Gastroesophageal sphincter (tissue), 3 donors: ENCODE results near the gene ROS1.

Experiments
- EP300 ChIP-seq: sonication (generic); formaldehyde crosslinking; IDR thresholded peaks from one replicate; pipeline ENCODE4 v1.6.1; 2017; ENCODE audit warnings: antibody characterized with exemption, mild to moderate bottlenecking
- POLR2A ChIP-seq, 2 donors: fragments of 450-650 bp; IDR thresholded peaks; one replicate each; pipeline ENCODE4 v1.6.1; 2017; ENCODE audit warnings: antibody characterized with exemption in 2 of 2, mild to moderate bottlenecking in 2 of 2, moderate library complexity in 1 of 2
- POLR2AphosphoS5 ChIP-seq: sonication (generic); formaldehyde crosslinking; IDR thresholded peaks from one replicate; pipeline ENCODE4 v1.6.1; 2017; ENCODE audit warnings: antibody characterized with exemption
- TF ChIP-seq, protein P1 (sequence below), 4 experiments: fragments of 200-600 bp in 2 of 4; fragments of 450-650 bp in 2 of 4; sonication (generic) in 1 of 4; IDR thresholded peaks; one replicate each; pipeline ENCODE4 v1.5.1; 2017 to 2019; ENCODE audit warnings: antibody characterized with exemption in 4 of 4, mild to moderate bottlenecking in 2 of 4, moderate library complexity in 2 of 4

DNA sequence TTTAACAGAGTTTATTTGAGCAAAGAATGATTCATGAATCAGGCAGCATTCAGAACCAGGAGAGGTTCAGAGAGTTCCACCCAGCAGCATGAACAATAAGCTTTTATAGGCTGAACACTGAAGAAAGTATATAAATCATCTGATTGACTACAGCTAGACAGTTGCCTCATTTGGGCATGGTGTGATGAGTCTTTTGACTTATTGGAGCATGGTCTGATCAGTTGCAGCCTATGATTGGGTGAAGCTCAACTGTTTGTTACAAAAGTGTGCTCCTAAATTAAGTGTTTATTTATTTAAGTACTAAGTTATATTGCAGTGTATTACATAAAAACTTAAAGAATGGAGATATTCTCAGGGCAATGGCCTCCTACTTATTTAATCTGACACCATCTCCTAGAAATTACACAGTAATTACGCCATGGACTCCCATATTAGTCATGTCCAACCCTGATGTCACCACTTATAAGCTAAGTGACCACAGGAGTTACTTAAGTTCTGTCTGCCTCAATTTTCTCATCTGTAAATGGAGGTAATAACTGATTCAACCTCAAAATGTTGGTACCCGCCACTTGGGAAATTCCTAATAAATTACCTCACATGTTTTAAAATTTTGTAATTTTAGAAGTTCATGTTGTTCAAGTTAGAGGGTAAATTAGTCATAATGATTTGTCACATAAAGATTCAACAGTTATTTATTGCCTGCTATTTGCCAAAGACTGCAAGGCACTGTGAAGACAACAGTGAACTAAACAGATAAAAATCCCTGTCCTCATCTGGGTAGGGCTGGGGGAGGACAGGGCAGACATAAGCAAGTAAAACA lies 15.2 kb upstream of the ROS1 start:
- TF ChIP-seq POLR2A (IDR thresholded peaks at IDR 0.05), result no peak
- TF ChIP-seq, protein P1, sequence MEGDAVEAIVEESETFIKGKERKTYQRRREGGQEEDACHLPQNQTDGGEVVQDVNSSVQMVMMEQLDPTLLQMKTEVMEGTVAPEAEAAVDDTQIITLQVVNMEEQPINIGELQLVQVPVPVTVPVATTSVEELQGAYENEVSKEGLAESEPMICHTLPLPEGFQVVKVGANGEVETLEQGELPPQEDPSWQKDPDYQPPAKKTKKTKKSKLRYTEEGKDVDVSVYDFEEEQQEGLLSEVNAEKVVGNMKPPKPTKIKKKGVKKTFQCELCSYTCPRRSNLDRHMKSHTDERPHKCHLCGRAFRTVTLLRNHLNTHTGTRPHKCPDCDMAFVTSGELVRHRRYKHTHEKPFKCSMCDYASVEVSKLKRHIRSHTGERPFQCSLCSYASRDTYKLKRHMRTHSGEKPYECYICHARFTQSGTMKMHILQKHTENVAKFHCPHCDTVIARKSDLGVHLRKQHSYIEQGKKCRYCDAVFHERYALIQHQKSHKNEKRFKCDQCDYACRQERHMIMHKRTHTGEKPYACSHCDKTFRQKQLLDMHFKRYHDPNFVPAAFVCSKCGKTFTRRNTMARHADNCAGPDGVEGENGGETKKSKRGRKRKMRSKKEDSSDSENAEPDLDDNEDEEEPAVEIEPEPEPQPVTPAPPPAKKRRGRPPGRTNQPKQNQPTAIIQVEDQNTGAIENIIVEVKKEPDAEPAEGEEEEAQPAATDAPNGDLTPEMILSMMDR (IDR thresholded peaks at IDR 0.05), result no peak
- no peak for TF ChIP-seq POLR2AphosphoS5
- TF ChIP-seq EP300, result no peak
